SHP77 (cell line): ENCODE data around the gene MRPL53.

Experiments used
- DNase-seq, 2 experiments: peaks; one replicate each; lab custom pipeline; 2025; lab: John Stamatoyannopoulos, UW

The MRPL53 gene

DNA sequence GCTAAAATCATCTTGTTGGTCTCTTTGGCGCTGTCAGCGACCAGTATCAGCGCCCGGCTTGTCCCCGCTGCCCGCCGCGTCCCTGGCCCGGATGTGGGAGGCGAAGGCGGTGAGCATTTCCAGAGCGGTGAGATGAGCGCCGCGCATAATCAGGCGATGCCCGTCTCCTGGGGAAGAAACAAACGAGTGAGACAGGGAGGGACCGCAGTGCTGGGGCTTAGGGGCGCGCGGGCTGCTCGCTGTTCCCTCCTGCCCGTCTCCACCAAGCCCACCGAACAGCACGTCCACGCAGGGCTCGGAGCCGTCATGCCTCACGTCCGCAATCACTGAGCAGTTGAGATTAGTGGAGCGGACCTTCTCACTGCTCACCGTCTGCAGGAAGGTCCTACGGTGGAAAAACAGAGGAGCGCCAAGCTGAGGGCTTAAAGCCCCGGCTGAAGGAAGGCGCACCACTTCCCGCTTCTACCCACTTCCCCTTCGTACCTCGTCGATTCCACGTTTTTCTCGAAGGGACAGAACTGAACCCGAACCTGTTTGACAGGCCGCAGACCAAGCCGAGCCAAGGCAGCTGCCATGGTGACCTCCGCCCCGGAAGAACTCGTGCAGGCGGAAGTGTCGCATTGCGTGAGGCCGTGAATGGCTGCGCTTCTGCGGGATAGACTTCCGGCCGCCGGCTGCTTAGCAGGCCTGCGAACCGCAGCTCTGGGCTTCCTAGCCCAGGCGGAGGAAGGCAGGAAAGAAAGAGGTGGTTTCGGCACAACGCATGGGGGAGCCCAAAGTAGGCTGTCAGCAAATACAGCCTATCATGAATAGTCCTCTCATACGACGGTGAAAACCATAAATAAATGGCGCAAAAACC is at the start of gene MRPL53:
Gene MRPL53, minus strand, starts transcription at position 595 of the 859 bp plus-strand sequence. Its CDS starts 20 bp downstream, at position 575.
- peak; percentile 92 for DNase-seq

- no peak for DNase-seq
Observed at GRCh38 chr2:74516650-74517049, 44.2 kb upstream of the MRPL53 start.

DNA sequence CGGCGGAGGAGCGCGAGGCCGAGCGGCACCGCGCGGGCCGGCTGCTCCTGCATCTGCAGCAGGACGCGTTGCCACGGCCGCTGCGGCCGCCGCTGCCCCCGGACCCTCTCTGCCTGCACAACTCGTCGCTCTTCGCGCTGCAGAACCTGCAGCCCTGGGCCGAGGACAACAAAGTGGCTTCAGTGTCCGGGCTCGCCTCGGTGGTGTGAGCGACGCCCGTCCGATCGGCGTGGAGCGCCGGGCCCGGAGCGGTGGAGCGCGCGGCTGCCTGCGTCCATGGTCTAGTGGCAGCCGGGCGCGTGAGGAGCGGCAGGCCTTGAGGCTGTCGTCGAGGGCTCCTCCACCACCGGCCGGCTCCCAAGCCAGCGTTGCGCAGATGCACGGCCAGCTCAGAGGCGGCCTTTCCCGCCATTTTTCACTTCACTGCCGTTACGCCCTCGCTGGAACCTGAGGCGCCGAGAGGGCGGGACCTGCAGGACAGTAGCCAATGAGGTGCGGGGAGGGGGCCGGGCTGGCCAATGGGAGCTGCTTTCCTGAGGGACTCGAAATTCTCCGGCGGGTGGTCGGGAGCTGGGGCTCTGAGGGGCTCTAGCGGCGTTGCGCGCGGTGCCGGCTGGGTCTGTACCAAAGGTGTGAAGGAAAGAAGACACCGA is 43.6 kb upstream of the MRPL53 start:
- no peak for DNase-seq

GRCh38 chr2:74515271-74515980 is 42.9 kb upstream of the MRPL53 start:
- no peak for DNase-seq

- no peak for DNase-seq
Observed at GRCh38 chr2:74514368-74515270, 42.1 kb upstream of the MRPL53 start, which contains the start of gene TLX2. TSS of gene TLX2 (plus strand) at chr2:74514450. CDS start at chr2:74514807, 357 bp downstream.

- DNase-seq: no peak
Observed at GRCh38 chr2:74513605-74514367, 41.3 kb upstream of the MRPL53 start.

DNA sequence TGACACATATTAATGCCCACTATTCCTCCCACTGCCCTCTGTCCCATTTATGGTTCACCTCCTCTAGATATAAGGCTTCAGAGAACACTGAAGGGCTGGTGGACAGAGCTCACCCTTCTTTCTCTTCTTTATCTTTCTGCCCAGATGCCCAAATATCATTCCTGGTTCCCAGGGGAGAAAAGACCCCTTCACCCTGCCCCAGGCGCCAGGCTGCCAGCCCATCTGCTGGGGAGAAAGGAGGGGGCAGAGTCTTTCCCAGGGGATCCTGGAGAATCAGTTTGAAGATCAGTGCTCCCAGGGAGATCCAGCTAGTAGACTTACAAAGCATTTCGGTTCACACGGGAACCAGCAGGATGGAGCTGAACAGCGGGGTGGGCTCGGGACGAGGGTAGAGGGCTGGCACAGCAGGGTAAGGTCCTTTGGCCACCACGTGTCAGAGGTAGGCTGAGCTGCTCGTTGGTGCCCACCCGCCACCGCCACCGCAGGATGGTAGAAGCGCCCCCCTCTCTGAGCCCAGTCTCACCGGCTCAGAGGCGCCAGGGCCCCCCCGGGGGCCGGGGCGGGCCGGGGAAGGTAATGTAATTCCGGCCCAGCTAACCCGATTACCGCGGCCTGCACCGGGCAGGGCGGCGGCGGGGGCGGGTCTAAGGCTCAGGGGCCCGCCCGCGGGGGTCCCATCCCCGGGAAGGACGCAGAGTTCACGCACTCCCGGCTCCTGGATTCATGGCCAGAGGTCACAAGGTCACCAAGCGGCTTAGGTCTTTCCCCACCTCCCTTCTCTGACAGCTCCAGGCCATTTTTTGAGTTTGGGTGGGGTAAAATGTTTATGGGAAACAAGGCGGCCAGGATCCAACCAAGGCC is 40.5 kb upstream of the MRPL53 start:
- no peak for DNase-seq

DNA sequence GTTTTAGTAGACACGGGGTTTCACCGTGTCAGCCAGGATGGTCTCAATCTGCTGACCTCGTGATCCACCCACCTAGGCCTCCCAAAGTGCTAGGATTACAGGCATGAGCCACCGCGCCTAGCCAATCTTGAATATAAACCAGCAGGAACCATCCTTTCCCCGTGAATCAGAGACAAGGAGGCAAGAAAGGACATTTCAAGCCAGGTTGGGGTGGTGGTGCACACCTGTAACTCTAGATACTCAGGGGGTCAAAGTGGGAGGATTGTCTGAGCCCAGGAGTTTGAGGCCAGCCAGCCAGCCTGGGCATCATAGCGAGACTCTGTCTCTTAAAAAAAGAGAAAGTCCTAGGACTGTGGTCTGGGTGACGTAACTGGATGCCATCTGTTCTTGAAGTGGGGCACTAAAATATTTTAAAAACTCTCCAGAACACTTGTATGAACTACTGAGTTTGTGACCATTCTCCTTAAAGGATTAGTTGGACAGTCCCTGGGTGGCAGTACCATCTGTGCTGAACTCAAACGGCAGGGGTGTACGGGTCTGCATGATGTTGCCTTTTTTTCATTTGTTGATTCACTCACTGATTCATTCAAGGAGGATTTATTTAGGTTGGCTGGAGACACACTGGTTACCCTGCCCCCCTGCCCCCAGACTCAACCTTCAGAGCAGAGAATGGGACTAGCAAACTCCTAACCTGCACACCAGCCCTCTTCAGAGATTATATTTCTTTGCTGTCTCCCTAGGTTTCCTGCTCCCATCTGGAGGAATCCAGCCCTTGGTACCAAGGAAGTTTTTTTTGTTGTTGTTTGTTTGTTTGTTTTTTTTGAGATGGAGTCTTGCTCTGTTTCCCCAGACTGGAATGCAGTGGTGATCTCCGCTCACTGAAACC is 38.9 kb upstream of the MRPL53 start:
- no peak for DNase-seq

DNA sequence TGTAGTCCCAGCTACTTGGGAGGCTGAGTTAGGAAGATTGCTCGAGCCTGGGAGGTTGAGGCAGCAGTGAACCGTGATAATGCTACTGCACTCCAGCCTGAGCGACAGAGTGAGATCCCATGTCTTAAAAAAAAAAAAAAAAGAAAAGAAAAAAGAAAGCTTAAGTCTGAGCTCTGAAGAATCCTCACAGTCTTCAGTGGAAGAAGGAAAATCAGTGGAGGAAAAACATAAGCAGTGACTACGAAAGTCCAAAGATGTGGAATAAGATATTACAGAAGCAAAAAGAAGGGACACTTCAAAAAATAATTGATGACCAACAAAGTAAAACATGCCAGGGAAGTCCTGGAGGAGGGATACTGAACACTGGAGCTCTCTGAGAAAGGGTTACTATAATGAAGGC is 37.8 kb upstream of the MRPL53 start:
- no peak for DNase-seq

GRCh38 chr2:74507926-74508520 is 35.5 kb upstream of the MRPL53 start:
- DNase-seq: peak in 1 of 2 experiments; percentile 39

DNA sequence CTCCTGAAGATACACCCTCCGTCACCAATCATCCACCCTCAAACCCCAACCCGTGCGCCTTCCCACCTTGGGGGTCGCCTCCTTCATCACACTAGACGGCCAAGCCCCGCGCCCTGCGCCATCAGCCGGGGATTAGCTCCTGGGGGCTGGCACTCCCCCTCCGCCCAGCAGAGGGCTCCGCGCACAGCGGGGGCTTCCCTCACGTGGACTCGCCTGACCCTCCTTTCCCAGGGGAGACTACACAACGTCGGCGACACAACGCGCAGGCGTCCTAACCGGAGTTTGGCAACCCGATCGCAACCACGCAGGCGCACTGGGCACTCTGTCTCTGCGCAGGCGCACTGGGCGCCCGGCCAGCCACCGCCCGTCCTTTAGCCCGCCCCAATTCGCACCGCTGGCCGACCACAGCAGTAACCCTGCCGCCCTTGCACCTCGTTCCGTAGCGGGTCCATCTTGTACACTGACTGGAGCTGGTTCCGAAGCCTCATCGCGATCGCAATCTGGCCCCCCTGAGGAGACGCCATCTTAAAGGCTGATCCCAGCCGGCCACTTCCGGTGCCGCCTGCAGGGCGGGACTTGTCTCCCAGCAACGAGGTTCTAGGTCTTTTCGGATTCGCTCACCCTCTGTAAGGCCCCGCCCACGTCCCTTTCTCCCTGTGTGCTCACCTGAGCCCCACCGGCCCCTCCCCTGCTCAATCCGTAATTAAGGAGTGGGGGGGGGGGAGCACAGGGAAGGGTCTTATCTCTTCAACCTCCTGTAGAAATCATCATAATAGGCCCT is 34.9 kb upstream of the MRPL53 start, which contains the start of gene PCGF1:
Gene PCGF1, minus strand, starts transcription at position 551 of the 781 bp plus-strand sequence. Its CDS starts 27 bp downstream, at position 524.
- DNase-seq: peak; percentile 96 to 97

- no peak for DNase-seq
Observed at GRCh38 chr2:74505448-74506246, 33.2 kb upstream of the MRPL53 start.

DNA sequence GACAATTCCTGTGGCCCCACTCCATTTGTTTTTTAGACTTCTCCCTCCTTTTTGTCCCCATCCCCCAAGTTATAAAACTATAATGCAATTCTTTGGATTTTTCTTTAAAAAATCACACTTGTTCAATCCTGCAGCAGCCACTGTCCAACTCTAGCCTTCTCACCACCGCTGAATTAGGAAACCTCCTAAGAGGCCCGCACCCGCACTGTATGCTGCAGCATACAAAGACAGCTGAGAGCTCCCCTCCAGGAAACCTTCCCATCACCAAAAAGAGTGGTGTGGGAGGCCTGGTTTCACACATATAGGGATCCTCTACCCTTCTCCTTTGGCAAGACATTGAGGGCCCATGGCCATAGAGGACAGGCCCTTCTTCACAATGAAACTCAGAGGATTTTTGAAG is 32.1 kb upstream of the MRPL53 start:
- DNase-seq: no peak

DNA sequence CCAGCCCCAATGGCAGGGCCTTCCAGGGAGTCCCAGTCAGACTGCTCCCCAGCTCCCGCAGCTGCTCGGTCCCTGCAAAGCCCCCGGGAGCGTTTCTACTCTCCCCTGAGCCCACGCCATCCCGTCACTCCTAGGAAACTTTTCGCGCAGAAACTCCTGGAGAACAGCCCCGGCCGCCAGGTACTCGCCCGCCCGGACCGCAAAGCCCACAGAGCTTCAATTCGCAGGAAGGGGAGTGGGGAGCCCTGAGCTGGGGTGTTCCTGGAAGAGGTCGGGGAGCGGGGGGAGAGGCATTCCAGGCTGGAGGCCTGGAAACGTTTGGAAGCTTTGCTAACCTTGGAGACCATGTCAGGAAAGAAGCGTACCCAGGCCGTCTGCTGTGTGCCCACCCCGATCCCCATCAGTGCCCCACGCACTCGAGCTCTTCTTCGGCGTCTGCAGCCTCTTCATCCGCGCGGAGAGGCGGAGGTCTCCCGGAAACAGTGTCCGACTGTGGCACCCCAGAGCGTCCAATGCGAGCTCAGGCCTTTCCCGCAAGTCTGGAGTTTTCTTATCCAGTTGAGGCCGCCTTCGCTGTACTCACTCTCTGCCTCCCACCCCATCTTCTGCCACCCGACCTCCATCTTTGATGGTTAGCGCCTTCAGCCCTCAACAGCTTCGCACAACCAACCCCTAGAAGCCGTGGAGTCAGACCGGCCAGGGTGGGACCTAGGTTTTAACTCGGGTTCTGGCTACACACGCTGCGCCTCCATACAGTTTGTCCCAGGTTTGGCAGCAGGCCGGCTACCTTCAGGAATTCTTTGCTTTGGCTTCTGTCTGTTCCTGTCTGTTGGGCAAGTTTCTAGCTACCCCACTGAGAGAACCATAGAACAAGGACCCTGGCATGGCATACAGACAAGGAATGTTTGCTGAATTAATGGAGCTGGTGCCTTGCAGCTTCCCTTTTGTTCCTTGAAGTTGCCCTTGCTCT is 31.3 kb upstream of the MRPL53 start:
- no peak for DNase-seq
